ENCODE measurements around the gene UNCX.

The UNCX gene

DNA sequence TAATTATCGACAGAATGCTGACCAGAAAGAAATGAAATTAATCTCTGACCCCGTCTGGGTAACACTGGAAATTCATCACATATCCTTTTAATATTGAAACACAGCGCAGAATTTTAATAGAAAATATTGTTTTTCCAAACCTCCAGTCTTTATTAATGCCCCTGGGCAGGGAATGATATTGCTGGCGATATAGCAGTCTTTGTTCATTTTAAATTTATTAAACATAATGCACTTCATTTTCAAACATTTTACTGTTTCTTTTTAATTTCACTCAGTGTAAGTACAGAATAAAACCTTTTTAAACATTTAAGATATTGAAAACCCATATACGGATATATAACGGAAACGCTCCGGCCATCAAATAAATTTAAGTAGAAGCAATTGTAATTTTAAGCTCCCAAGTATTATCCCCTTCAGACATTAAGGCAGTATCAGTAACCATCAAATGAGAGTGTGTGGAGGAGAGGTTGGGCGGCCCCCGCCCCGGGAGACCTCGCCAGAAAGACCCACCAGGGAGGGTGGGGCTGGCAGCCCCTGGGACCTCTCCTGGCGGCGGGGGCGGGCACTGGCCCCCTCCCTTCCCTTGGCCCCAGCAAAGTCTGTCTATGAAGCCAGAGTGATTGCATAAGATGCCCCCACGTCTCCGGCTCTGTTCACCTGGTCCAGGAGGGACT, 10.8 kb downstream of the UNCX start:
- no peak for DNase-seq (ENCODE audit: low read depth)
- no peak overlapping the region for H3K4me3 ChIP-seq (ENCODE audit: low read depth, low read length)
- TF ChIP-seq, protein P1, sequence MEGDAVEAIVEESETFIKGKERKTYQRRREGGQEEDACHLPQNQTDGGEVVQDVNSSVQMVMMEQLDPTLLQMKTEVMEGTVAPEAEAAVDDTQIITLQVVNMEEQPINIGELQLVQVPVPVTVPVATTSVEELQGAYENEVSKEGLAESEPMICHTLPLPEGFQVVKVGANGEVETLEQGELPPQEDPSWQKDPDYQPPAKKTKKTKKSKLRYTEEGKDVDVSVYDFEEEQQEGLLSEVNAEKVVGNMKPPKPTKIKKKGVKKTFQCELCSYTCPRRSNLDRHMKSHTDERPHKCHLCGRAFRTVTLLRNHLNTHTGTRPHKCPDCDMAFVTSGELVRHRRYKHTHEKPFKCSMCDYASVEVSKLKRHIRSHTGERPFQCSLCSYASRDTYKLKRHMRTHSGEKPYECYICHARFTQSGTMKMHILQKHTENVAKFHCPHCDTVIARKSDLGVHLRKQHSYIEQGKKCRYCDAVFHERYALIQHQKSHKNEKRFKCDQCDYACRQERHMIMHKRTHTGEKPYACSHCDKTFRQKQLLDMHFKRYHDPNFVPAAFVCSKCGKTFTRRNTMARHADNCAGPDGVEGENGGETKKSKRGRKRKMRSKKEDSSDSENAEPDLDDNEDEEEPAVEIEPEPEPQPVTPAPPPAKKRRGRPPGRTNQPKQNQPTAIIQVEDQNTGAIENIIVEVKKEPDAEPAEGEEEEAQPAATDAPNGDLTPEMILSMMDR (conservative IDR thresholded peaks at IDR 0.05; ENCODE audit: low read depth, low read length): no peak

GRCh38 chr7:1243964-1244416, 11.3 kb downstream of the UNCX start:
- no peak for DNase-seq (ENCODE audit: low read depth)
- TF ChIP-seq, protein P1 (conservative IDR thresholded peaks at IDR 0.05; ENCODE audit: low read depth, low read length): no peak
- no peak overlapping the region for H3K4me3 ChIP-seq (ENCODE audit: low read depth, low read length)

DNA sequence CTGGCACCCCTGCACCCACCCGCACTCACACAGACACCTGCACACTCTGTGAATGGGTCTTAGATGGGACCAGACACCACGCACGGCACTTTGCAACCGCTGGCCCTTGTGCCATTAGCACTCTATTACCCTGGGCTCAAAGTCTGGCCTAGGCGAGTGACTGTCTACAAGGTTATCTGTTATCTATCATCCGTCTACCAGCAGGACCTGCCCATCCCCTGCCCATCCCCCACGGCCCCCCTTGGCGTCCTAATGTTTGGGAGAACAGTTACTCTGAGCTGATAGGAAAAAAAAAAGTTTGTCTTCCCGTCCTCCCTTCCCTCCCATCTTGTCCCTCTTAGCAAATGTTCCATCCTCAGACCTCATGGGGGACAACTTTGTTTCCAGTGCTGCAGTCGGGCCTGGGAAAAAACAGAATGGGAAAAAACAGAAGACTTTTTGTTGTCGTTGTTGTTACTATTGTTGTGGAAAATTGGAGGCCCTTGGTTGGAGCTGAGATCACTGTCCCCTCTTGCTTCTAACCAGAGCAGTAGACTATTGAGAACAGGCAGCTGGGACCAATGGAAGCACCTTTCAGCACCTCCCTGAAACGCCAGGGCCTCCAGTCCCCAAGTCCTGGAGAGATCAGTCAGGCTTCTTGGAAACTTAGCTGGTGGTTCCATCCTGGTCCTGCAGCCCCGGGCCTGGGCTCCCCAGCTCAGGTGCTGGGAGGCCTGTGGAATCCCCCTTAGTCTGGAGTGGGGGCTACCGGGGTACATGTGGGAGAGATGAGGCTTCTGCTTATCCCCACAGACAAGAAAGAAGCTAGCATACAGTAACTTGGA, 12.2 kb downstream of the UNCX start:
- no peak overlapping the region for H3K4me3 ChIP-seq (ENCODE audit: low read depth, low read length)
- no peak for DNase-seq (ENCODE audit: low read depth)
- TF ChIP-seq, protein P1 (conservative IDR thresholded peaks at IDR 0.05; ENCODE audit: low read depth, low read length): no peak

- H3K4me3 ChIP-seq (ENCODE audit: low read depth, low read length): no peak overlapping the region
- TF ChIP-seq, protein P1 (conservative IDR thresholded peaks at IDR 0.05; ENCODE audit: low read depth, low read length): no peak
- no peak for DNase-seq (ENCODE audit: low read depth)
Observed at GRCh38 chr7:1245524-1246050, 12.9 kb downstream of the UNCX start.

GRCh38 chr7:1246160-1246870, 13.6 kb downstream of the UNCX start:
- no peak for DNase-seq (ENCODE audit: low read depth)
- TF ChIP-seq, protein P1 (conservative IDR thresholded peaks at IDR 0.05; ENCODE audit: low read depth, low read length): no peak
- H3K4me3 ChIP-seq (ENCODE audit: low read depth, low read length): no peak overlapping the region

DNA sequence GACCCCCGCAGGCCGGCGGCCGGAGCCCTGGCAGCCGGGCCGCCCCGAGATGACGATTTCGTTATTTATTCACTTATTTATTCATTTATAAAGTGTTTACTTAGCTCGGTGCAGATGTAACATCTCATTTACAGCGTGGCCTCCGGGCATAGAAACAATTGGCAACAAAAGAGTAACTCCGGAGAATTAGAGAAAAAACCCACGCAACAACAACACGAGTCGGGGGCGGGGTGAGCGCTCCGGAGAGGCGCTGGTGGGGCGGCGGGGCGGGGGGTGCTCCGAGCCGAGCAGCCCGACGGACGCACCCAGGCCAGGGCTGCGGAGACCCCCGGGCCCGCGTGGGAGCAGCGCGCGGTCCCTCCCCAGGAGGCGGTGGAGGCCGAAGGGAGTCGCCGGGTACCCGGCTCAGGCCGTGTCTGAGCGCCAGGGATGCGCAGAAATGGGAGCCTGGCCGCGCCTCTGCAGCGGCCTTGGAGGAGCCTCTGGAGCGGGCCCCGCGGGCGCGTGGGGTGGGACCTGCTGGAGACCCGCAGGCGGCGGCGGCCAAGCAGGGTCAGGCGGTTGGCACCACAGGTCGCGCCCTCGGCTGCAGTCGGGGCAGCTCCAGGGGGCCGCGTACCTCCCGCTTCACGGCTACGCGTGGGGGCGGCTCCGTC, 14.3 kb downstream of the UNCX start:
- DNase-seq (ENCODE audit: low read depth): no peak
- TF ChIP-seq, protein P1 (conservative IDR thresholded peaks at IDR 0.05; ENCODE audit: low read depth, low read length): no peak
- H3K4me3 ChIP-seq (ENCODE audit: low read depth, low read length): no peak overlapping the region
